HG03064 (cell line): ENCODE data around the gene C16orf82.
"Not testable (repeated sequence)": the region's sequence is repeated elsewhere in the genome, so short reads cannot be mapped to it uniquely, and the experiment has no call there.

ENCODE experiments used
- ATAC-seq: cut with Tn5 transposase; IDR thresholded peaks from one replicate; pipeline ENCODE4 v1.9.1; 2021; ENCODE audit warnings: low read depth; ENCODE audit not compliant: unreplicated experiment

Gene C16orf82

DNA sequence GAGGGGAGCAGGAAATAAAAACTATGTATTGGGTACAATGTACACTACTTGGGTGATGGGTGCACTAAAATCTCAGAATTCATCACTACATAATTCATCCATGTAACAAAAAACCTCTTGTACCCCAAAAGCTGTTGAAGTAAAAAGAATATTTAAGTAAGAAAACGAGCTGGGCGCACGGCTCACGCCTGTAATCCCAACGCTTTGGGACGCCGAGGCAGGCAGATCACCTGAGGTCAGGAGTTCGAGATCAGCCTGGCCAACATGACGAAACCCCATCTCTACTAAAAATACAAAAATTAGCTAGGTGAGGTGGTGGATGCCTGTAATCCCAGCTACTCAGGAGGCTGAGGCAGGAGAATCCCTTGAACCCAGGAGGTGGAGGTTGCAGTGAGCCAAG, 19.3 kb downstream of the C16orf82 start:
- ATAC-seq = not testable (repeated sequence)

DNA sequence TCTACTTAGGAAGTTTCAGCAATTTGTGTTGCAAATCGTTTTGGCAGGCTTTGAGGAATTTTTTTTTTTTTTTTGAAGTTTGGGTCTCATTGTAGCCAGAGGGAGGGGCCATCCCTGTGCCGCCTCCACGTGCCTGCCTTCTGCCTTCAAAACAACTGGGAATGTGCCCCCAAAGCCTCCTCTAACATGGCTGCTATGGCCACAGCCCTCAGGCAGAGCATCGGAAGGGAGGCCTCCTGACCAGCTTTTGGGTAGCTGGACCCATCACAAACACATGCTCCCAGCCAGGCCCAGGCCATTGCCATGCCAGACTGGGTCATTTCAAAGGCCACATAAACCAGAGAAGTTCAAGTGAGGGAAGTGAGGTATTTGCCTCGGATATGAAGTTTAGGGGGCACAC, 21.5 kb downstream of the C16orf82 start:
- ATAC-seq = no peak

- no peak for ATAC-seq
Observed at GRCh38 chr16:27096375-27096774, 29.6 kb downstream of the C16orf82 start.

DNA sequence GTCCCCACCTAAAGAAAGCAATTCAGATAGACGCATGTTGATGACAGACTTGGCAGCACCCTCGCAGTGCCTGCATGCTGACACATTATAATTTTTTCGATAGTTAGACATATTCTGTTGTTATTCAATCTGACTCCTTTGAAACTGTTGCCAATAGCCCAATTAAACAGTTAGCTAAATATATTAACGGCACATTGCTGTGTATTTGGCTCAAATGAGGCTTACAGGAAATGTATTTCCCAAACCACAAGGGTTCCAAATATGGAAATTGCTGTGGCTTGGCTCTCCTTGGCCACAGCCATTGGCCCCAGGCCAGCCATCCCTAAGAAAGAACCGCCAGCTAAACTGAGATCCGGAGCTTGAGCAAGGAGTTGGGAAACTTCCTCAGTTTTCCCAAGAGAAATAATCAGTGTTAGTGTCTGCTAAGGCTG, 31.1 kb downstream of the C16orf82 start:
- no peak for ATAC-seq

GRCh38 chr16:27098366-27099049, 31.8 kb downstream of the C16orf82 start:
- no peak for ATAC-seq

- ATAC-seq = no peak
Observed at GRCh38 chr16:27102701-27103575, 36.2 kb downstream of the C16orf82 start.

- no peak for ATAC-seq
Observed at GRCh38 chr16:27103954-27104353, 37.2 kb downstream of the C16orf82 start.

GRCh38 chr16:27106305-27106704, 39.6 kb downstream of the C16orf82 start:
- ATAC-seq = no peak

DNA sequence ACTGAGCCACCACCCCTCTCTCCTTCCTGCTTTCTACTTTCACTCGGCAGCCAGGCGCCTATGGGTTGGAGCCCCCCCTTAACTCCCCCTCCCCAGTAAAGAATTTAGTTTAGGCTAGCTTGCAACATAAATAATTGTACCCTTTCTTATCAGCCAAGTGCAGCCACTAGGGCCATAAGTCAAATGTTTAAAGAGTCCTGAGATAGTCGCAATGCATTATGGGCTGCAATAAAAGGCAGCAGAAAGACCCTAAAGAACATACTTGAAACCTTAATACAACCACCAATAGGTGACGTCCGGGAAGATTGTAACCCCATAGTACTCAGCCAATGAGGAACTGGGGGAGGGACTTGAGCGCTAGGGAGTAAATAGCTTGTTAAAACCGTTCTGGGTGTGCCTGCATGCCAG, 40.5 kb downstream of the C16orf82 start:
- ATAC-seq = no peak

DNA sequence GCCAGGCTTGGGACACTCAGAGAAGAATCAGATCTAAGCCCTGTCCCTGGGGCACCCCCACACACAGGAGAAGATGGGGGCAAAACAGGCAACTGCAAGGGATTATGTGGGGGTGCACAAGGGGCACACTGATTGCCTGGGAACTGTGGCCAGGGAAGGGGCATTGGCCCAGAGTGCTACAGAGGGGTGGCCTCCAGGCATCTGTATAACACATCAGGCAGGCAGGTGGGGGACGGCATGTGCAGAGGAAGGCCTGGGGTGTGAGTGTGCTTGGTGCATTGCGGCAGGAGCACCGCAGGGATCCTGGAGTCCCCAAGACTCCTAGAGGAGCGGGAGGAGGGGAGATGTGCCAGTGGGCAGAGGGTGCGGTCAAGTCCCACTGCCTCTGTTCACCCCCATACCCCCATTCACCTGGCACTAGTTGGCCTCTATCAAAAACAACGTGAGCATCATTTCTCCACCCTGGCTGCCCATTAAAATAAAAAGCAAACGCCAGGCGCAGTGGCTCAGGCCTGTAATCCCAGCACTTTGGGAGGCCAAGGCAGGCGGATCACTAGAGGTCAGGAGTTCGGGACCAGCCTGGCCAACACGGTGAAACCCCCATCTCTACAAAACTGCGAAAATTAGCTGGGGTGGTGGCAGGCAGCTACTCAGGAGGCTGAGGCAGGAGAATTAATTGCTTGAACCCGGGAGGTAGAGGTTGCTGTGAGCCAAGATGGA, 41.5 kb downstream of the C16orf82 start:
- no peak for ATAC-seq

GRCh38 chr16:27108826-27109665, 42.3 kb downstream of the C16orf82 start:
- ATAC-seq = no peak

DNA sequence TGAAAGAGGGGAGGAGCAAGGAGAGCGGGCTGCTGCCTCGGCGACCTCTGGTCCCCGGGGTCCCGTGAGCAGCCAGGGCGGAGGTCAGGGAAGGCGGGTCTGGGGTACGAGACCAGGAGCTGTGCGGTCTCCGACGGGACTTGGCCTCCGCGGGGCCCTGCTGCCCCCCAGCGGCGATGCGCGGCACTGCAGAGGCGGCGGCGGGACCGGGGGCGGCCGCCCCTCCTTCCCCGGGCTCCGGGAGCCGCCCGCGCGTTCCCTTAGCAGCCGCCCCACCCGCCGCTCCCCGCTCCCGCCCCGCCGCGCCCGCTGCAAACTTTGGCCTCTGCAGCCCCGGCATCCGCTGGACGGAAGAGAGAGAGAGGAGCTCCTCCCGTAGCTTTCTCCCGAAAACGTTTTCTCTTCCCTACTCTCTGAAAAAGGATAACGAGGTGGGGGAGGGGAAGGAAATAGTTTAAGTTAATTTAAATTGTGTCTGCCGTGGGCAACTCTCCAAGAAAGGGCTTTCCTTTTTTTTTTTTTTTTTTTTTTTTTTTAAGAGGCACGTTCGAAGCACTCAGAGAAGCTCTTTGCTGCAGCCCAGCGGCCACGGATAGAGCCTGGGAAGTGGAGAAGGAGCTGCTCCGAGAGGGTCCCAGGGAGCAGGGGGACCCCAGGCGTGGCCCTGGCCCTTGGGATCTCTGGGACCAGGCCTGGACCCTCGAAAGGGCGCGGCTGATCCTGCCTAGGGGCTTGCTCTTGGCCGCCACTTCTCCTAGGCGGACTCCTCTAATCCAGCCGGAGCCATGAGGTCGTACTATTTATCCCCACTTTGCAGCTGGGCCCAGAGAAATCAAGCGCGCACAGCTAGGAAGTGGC, 43.2 kb downstream of the C16orf82 start:
- no peak for ATAC-seq

- no peak for ATAC-seq
Observed at GRCh38 chr16:27110524-27110896, 43.8 kb downstream of the C16orf82 start.

DNA sequence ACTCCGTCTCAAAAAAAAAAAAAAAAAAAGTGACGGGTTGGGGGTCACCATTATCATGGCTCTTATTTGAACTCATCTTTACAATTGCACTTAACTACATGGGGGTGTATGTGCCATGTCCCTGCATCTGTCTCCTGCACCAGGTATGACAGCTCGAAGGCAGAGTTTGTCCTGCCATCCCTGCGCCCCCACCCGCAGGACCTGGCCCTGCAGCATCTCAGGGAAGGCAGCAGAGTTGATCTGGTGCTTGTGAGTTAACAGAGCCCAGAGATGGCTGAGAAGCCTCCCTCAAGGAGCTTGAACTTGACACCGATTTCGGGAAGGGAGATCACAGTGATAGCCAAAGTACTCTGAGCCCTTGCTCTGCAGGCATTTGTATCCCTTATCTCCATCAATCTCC, 44.8 kb downstream of the C16orf82 start:
- no peak for ATAC-seq

GRCh38 chr16:27112093-27112811, 45.5 kb downstream of the C16orf82 start:
- ATAC-seq = no peak

DNA sequence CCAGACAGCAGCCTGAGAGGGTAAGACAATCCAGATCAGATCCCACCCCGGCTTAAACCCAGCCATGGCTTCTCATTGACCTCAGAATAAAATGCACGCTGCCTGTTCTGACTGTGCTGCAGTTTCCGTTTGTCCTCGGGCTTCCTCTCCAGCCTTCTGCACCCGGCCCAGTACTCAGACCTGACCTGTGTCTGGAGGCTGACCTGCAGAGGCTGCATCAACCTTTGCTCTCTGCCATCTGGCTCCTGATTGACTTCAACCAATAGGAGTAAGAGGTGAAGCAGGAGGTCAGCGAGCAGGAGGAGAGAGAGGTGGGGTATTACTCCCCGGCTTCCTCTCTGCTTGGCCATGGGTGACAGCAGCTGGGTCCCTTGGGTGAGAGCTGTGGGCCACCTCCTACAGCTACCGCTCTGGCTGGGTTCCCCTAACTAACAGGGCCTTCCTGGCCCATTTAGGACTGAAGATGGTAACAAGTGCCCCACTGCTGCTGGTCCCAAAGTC, 46.7 kb downstream of the C16orf82 start:
- ATAC-seq = no peak

GRCh38 chr16:27114006-27114405, 47.3 kb downstream of the C16orf82 start:
- ATAC-seq = no peak

- ATAC-seq = no peak
Observed at GRCh38 chr16:27118526-27118925, 51.8 kb downstream of the C16orf82 start.
